Sigmoid colon (tissue), 7 donors: ENCODE results near the gene HIRA. TPM values are rescaled to one million over a fixed set of nuclear protein-coding genes. Genes with fewer than 3 reads are reported as not detected.

Experiments used
- DNase-seq: peaks from one replicate; pipeline ENCODE4 v3.0.0-alpha.2; 2019
- H3K27ac ChIP-seq, 4 donors: fragments of 200-600 bp; sonication (generic); one replicate each; pipeline ENCODE4 v1.5.1; 2016 to 2019; ENCODE audit warnings: mild to moderate bottlenecking in 1 of 4
- H3K27me3 ChIP-seq, 3 donors: fragments of 200-600 bp; sonication (generic); one replicate each; pipeline ENCODE4 v1.5.1; 2019; ENCODE audit warnings: mild to moderate bottlenecking in 1 of 3
- H3K36me3 ChIP-seq, 4 donors: fragments of 200-600 bp; sonication (generic); one replicate each; pipeline ENCODE4 v1.5.1; 2016 to 2019
- H3K4me1 ChIP-seq, 4 donors: fragments of 200-600 bp; sonication (generic); one replicate each; pipeline ENCODE4 v1.5.1; 2017 to 2019
- H3K4me3 ChIP-seq, 4 donors: fragments of 200-600 bp; sonication (generic); one replicate each; pipeline ENCODE4 v1.5.1; 2017 to 2019; ENCODE audit warnings: mild to moderate bottlenecking in 2 of 4, moderate library complexity in 1 of 4
- H3K9me3 ChIP-seq, 4 donors: fragments of 200-600 bp in 3 of 4; sonication (generic) in 3 of 4; one replicate each; pipeline versions ENCODE4 v1.5.1 to v1.6.1; 2013 to 2019
- EP300 ChIP-seq, 4 donors: sonication (generic); formaldehyde crosslinking; IDR thresholded peaks; one replicate each; pipeline ENCODE4 v1.6.1; 2017; ENCODE audit warnings: antibody characterized with exemption in 4 of 4
- POLR2A ChIP-seq, 2 donors: fragments of 450-650 bp; IDR thresholded peaks; one replicate each; pipeline ENCODE4 v1.6.1; 2016; ENCODE audit warnings: antibody characterized with exemption in 2 of 2, mild to moderate bottlenecking in 2 of 2, moderate library complexity in 2 of 2
- POLR2AphosphoS5 ChIP-seq, 4 donors: sonication (generic); formaldehyde crosslinking; IDR thresholded peaks; one replicate each; pipeline ENCODE4 v1.6.1; 2017; ENCODE audit warnings: antibody characterized with exemption in 4 of 4
- WGBS, 2 donors: extraction: QIAGEN DNeasy Blood & Tissue Kit; methylation state at CpG; one replicate each; pipeline ENCODE4 v1.1.7; 2013; 5-methylcytosine and 5-hydroxymethylcytosine counted together
- intact Hi-C: fragments of 100-400 bp; cut with DNase I; formaldehyde crosslinking; loops from one replicate; pipeline ENCODE4 v1.15.1; 2023
- polyA plus RNA-seq, 3 donors: library from polyadenylated mRNA; stranded (reverse); fragments of 200-250 nt; gene quantifications; one replicate each; pipeline ENCODE4 v1.2.3, GENCODE V29; 2013
- small RNA-seq, 3 donors: library from RNA; depleted of rRNA; stranded (forward); fragments of <200 nt; gene quantifications; one replicate each; pipeline ENCODE3, GENCODE V24; 2016
- total RNA-seq, 4 donors: library from RNA; depleted of rRNA; stranded (reverse); fragments of >200 nt; gene quantifications; one replicate each; pipeline ENCODE4 v1.1.0, GENCODE V29; 2016
- TF ChIP-seq, protein P1 (sequence below), 4 experiments: fragments of 450-650 bp in 3 of 4; fragments of 200-600 bp in 1 of 4; IDR thresholded peaks; one replicate each; pipeline ENCODE4 v1.5.1; 2016 to 2019; ENCODE audit warnings: antibody characterized with exemption in 4 of 4, mild to moderate bottlenecking in 3 of 4, moderate library complexity in 2 of 4
- donor health status: healthy with polysubstance abuse.
- donor health status: Bipolar disorder and iron deficiency.
- donor health status: healthy.

Gene HIRA
- total and polyA plus RNA-seq, 7 donors, result 11.1 to 25.0 (median 15.3) TPM

DNA sequence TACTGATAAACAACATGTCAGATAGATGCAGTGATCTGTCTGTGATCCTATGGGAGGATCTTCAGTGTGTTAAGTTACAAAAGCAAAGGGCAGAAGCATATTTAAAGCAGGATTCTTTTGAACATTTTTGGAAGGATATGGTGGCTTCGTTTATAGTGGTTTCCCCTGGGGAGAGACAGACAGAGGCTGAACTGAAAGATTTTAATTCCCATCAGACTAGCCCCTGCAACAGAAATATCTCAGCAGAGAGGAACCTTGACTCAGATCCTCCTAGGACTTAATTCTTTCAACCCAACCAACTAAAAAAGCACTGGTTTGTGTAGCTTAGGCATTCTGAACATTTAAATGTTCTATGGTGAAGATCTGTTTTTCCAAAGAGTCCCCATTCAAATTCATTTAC, 145.7 kb downstream of the HIRA start:
- Histone ChIP-seq H3K4me1 (peaks cover 0 to 10% (median 3%) of the 10 kb centered on the region in 4 donors), H3K36me3 (no peaks in the 10 kb centered on the region), H3K4me3 (no peak overlapping the region), H3K27me3 (no peaks in the 10 kb centered on the region), H3K9me3 (no peaks in the 10 kb centered on the region), H3K27ac (peak overlapping the region in 2 of 4 donors; percentile 0 to 10)
- intact Hi-C loops, result no loop called here
- DNase-seq, result no peak
- TF ChIP-seq POLR2AphosphoS5 (IDR thresholded peaks at IDR 0.05), result no peak
- TF ChIP-seq POLR2A (IDR thresholded peaks at IDR 0.05), result no peak
- TF ChIP-seq EP300 (IDR thresholded peaks at IDR 0.05), result no peak
- TF ChIP-seq, protein P1, sequence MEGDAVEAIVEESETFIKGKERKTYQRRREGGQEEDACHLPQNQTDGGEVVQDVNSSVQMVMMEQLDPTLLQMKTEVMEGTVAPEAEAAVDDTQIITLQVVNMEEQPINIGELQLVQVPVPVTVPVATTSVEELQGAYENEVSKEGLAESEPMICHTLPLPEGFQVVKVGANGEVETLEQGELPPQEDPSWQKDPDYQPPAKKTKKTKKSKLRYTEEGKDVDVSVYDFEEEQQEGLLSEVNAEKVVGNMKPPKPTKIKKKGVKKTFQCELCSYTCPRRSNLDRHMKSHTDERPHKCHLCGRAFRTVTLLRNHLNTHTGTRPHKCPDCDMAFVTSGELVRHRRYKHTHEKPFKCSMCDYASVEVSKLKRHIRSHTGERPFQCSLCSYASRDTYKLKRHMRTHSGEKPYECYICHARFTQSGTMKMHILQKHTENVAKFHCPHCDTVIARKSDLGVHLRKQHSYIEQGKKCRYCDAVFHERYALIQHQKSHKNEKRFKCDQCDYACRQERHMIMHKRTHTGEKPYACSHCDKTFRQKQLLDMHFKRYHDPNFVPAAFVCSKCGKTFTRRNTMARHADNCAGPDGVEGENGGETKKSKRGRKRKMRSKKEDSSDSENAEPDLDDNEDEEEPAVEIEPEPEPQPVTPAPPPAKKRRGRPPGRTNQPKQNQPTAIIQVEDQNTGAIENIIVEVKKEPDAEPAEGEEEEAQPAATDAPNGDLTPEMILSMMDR (IDR thresholded peaks at IDR 0.05), result no peak
- 40 to 78% methylated on average over 1 of the region's 1 CpG for WGBS, 2 donors

Small RNA genes lying within 50 kb of the gene (small RNA-seq; reads per million reads assigned to genes)
- 0 reads per million in 3 donors for gene RN7SL168P

Other genes starting within 250 kb of the HIRA start
- 1 to 10 TPM; 2.4 to 5.0 (median 4.0) TPM for gene CLTCL1, start 140.0 kb downstream of the HIRA start, total RNA-seq
- 1 to 10 TPM in 2 of 3 donors, under 1 TPM in 1; 0.92 to 2.3 (median 1.8) TPM for gene CLTCL1, start 140.0 kb downstream of the HIRA start, polyA plus RNA-seq
- 10 to 100 TPM; 19.5 to 32.3 (median 26.4) TPM for gene MRPL40, start 812 bp upstream of the HIRA start, total RNA-seq
- 10 to 100 TPM; 25.7 to 32.4 (median 30.1) TPM for gene MRPL40, start 812 bp upstream of the HIRA start, polyA plus RNA-seq
- 100 to 1,000 TPM in 2 of 4 donors, 10 to 100 TPM in 2; 88.1 to 135 (median 102) TPM for gene C22orf39, start 16.0 kb upstream of the HIRA start, total RNA-seq
- gene C22orf39, start 16.0 kb upstream of the HIRA start, polyA plus RNA-seq, result 10 to 100 TPM; 25.2 to 39.0 (median 29.5) TPM
- 10 to 100 TPM; 28.5 to 45.7 (median 31.4) TPM for gene UFD1, start 47.5 kb upstream of the HIRA start, total RNA-seq
- 100 to 1,000 TPM in 2 of 3 donors, 10 to 100 TPM in 1; 84.3 to 131 (median 111) TPM for gene UFD1, start 47.5 kb upstream of the HIRA start, polyA plus RNA-seq
- under 1 TPM in 1 of 4 donors, not detected in 3; 0.14 TPM for gene CDC45, start 48.2 kb upstream of the HIRA start, total RNA-seq
- gene CDC45, start 48.2 kb upstream of the HIRA start, polyA plus RNA-seq, result 10 to 100 TPM in 1 of 3 donors, 1 to 10 TPM in 2; 2.4 to 16.6 (median 9.7) TPM
- 100 to 1,000 TPM in 1 of 4 donors, 10 to 100 TPM in 3; 38.3 to 129 (median 73.2) TPM for gene CLDN5, start 92.7 kb upstream of the HIRA start, total RNA-seq
- gene CLDN5, start 92.7 kb upstream of the HIRA start, polyA plus RNA-seq, result 10 to 100 TPM in 2 of 3 donors, 1 to 10 TPM in 1; 3.5 to 63.3 (median 21.6) TPM